GM12865 (cell line): ENCODE results near the gene TCEA3.
A peak's percentile ranks its signal among the peaks of the same experiment; 100 is the strongest.

Source experiments
- DNase-seq: peaks from one replicate; pipeline ENCODE4 v3.0.0; 2010; ENCODE audit warnings: low read depth
- H3K4me3 ChIP-seq: 2 replicates; pipeline ENCODE4 v1.5.1; 2011; ENCODE audit warnings: mild to moderate bottlenecking, low read depth, low read length, control low read depth
- CTCF ChIP-seq: IDR thresholded peaks from 2 replicates; pipeline ENCODE4 v1.5.1; 2011; ENCODE audit warnings: low read length, control low read depth, low read depth, inconsistent platforms; ENCODE audit not compliant: insufficient read depth; ENCODE audit errors: missing control alignments

TCEA3 gene

GRCh38 chr1:23407016-23407630, 17.4 kb downstream of the TCEA3 start:
- TF ChIP-seq CTCF, result no peak
- DNase-seq, result no peak
- no peak overlapping the region for H3K4me3 ChIP-seq

GRCh38 chr1:23405946-23406345, 18.6 kb downstream of the TCEA3 start:
- DNase-seq, result no peak
- no peak overlapping the region for H3K4me3 ChIP-seq
- TF ChIP-seq CTCF, result no peak

- peak; percentile 97 for TF ChIP-seq CTCF
- DNase-seq, result peak; percentile 85
- H3K4me3 ChIP-seq, result no peak overlapping the region
Measured at GRCh38 chr1:23403735-23404486, 20.6 kb downstream of the TCEA3 start.

- no peak for TF ChIP-seq CTCF
- H3K4me3 ChIP-seq, result no peak overlapping the region
- no peak for DNase-seq
Measured at GRCh38 chr1:23403355-23403734, 21.2 kb downstream of the TCEA3 start.

GRCh38 chr1:23403038-23403336, 21.6 kb downstream of the TCEA3 start:
- no peak overlapping the region for H3K4me3 ChIP-seq
- DNase-seq, result peak; percentile 20
- TF ChIP-seq CTCF, result no peak

GRCh38 chr1:23402286-23403037, 22.1 kb downstream of the TCEA3 start:
- no peak for TF ChIP-seq CTCF
- no peak for DNase-seq
- no peak overlapping the region for H3K4me3 ChIP-seq

GRCh38 chr1:23401313-23401712, 23.2 kb downstream of the TCEA3 start:
- no peak for TF ChIP-seq CTCF
- DNase-seq, result no peak
- no peak overlapping the region for H3K4me3 ChIP-seq
